ENCODE data around the gene WDR35. TPM values are rescaled to one million over a fixed set of nuclear protein-coding genes. Genes with fewer than 3 reads are reported as not detected.

Gene WDR35
- total RNA-seq, 1 donor from 2014 or later, result 4.9 TPM

GRCh38 chr2:20011276-20012031, 21.5 kb upstream of the WDR35 start:
- H3K4me1 Mint-ChIP-seq (ENCODE audit: low read depth), result peaks cover 21% of the 10 kb centered on the region
- H3K4me3 Mint-ChIP-seq (ENCODE audit: unreplicated experiment), result peak overlapping the region; percentile 59
- no peaks in the 10 kb centered on the region for H3K27me3 Mint-ChIP-seq (ENCODE audit: low read depth)
- H3K36me3 Mint-ChIP-seq (ENCODE audit: low read depth), result no peaks in the 10 kb centered on the region
- DNase-seq (ENCODE audit: low spot score), result no peak
- H3K9me3 Mint-ChIP-seq (ENCODE audit: low read depth), result peaks cover 5% of the 10 kb centered on the region
- H3K27ac Mint-ChIP-seq (ENCODE audit: unreplicated experiment), result no peak overlapping the region
- no peak for TF ChIP-seq CTCF (IDR thresholded peaks at IDR 0.05)

- TF ChIP-seq CTCF (IDR thresholded peaks at IDR 0.05), result no peak
- H3K9me3 Mint-ChIP-seq (ENCODE audit: low read depth), result no peaks in the 10 kb centered on the region
- no peak for DNase-seq (ENCODE audit: low spot score)
- H3K27me3 Mint-ChIP-seq (ENCODE audit: low read depth), result no peaks in the 10 kb centered on the region
- H3K36me3 Mint-ChIP-seq (ENCODE audit: low read depth), result peaks cover 2% of the 10 kb centered on the region
- H3K4me3 Mint-ChIP-seq (ENCODE audit: unreplicated experiment), result no peak overlapping the region
- H3K4me1 Mint-ChIP-seq (ENCODE audit: low read depth), result peaks cover 19% of the 10 kb centered on the region
- no peak overlapping the region for H3K27ac Mint-ChIP-seq (ENCODE audit: unreplicated experiment)
Measured at GRCh38 chr2:20008703-20009102, 18.8 kb upstream of the WDR35 start.

GRCh38 chr2:20005891-20006470, 16.1 kb upstream of the WDR35 start:
- Mint-ChIP-seq H3K27me3 (ENCODE audit: low read depth) (no peaks in the 10 kb centered on the region), H3K4me1 (ENCODE audit: low read depth) (no peaks in the 10 kb centered on the region), H3K4me3 (ENCODE audit: unreplicated experiment) (no peak overlapping the region), H3K36me3 (ENCODE audit: low read depth) (peaks cover 7% of the 10 kb centered on the region), H3K27ac (ENCODE audit: unreplicated experiment) (no peak overlapping the region), H3K9me3 (ENCODE audit: low read depth) (no peaks in the 10 kb centered on the region)
- no peak for TF ChIP-seq CTCF (IDR thresholded peaks at IDR 0.05)
- no peak for DNase-seq (ENCODE audit: low spot score)

GRCh38 chr2:20005067-20005627, 15.2 kb upstream of the WDR35 start:
- H3K9me3 Mint-ChIP-seq (ENCODE audit: low read depth), result no peaks in the 10 kb centered on the region
- H3K36me3 Mint-ChIP-seq (ENCODE audit: low read depth), result peaks cover 7% of the 10 kb centered on the region
- no peak overlapping the region for H3K4me3 Mint-ChIP-seq (ENCODE audit: unreplicated experiment)
- H3K27me3 Mint-ChIP-seq (ENCODE audit: low read depth), result no peaks in the 10 kb centered on the region
- no peak for TF ChIP-seq CTCF (IDR thresholded peaks at IDR 0.05)
- DNase-seq (ENCODE audit: low spot score), result no peak
- no peaks in the 10 kb centered on the region for H3K4me1 Mint-ChIP-seq (ENCODE audit: low read depth)
- H3K27ac Mint-ChIP-seq (ENCODE audit: unreplicated experiment), result no peak overlapping the region

GRCh38 chr2:20001361-20001863, 11.5 kb upstream of the WDR35 start:
- H3K27me3 Mint-ChIP-seq (ENCODE audit: low read depth), result no peaks in the 10 kb centered on the region
- no peaks in the 10 kb centered on the region for H3K4me1 Mint-ChIP-seq (ENCODE audit: low read depth)
- H3K4me3 Mint-ChIP-seq (ENCODE audit: unreplicated experiment), result no peak overlapping the region
- no peak for TF ChIP-seq CTCF (IDR thresholded peaks at IDR 0.05)
- H3K27ac Mint-ChIP-seq (ENCODE audit: unreplicated experiment), result no peak overlapping the region
- H3K9me3 Mint-ChIP-seq (ENCODE audit: low read depth), result no peaks in the 10 kb centered on the region
- peaks cover 9% of the 10 kb centered on the region for H3K36me3 Mint-ChIP-seq (ENCODE audit: low read depth)
- DNase-seq (ENCODE audit: low spot score), result no peak

All from chondrocyte (in vitro differentiated cells).